MV-4-11 (cell line): ENCODE data around the gene IWS1.
"Not testable (repeated sequence)": the region's sequence is repeated elsewhere in the genome, so short reads cannot be mapped to it uniquely, and the experiment has no call there.

Experiments
- DNase-seq: peaks from one replicate; lab custom pipeline; 2025; lab: John Stamatoyannopoulos, UW

Gene IWS1

GRCh38 chr2:127526132-127527000 lies at the start of gene IWS1:
IWS1 (minus strand) TSS chr2:127526489; CDS start chr2:127526208, 281 bp downstream.
- peak; percentile 95 for DNase-seq

- no peak for DNase-seq
These were observed 49.7 kb upstream of the IWS1 start for GRCh38 chr2:127575941-127576432.

GRCh38 chr2:127575185-127575765 lies 49.0 kb upstream of the IWS1 start:
- peak; percentile 91 for DNase-seq

DNA sequence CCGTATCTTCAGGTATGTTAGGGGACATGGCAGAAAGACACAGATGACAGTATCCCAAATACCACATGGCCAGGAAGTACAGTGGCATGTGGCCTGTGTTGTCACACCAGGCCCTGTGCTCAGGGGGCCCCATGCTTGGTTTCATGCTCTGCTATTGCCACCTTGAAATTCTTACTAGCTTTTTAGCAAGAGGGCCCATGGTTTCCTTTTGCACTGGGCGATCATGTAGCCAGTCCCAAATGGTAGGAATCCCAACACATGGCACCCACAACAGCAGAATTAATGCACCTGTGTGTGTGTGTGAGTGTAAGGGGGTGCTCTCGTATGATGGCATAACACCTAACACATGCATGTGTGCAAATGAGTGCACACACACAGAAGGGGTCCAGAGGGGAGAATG lies 48.4 kb upstream of the IWS1 start:
- peak; percentile 17 for DNase-seq

DNA sequence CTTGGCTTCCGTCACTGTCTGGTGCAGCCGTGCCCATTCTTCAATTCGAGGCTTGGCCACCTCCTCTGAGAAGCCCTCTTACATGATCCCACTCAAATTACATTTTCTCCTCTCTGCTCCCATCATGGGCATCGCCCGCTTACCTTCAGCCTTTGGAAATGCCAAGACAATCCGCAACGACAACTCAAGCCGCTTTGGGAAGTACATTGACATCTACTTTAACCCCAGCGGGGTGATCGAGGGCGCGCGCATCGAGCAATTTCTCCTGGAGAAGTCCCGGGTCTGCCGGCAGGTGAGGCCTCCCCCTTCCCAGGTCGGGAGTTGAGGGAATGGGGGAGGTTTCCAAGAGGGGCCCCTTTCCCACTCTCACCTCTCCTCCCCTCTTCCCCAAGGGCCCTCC lies 47.5 kb upstream of the IWS1 start:
- DNase-seq, result no peak

- no peak for DNase-seq
These were observed 47.0 kb upstream of the IWS1 start for GRCh38 chr2:127573298-127573697.

- DNase-seq, result no peak
These were observed 46.6 kb upstream of the IWS1 start for GRCh38 chr2:127572841-127573240.

DNA sequence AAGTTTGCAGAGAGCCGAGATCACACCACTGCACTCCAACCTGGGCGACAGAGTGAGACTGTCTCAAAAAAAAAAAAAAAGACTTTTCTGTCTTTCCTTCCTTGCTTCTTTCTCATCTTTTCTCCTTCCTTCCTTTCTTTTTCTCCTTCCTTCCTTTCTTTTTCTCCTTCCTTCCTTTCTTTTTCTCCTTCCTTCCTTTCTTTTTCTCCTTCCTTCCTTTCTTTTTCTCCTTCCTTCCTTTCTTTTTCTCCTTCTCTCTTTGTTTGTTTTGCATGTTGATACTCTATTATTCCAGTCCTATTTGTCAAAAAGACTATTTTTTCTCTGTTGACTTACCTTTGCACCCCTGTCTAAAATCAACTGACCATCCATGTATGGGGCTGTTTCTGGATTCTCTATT lies 46.1 kb upstream of the IWS1 start:
- not testable (repeated sequence) for DNase-seq

- no peak for DNase-seq
These were observed 44.3 kb upstream of the IWS1 start for GRCh38 chr2:127570282-127571250.

- no peak for DNase-seq
These were observed 43.4 kb upstream of the IWS1 start for GRCh38 chr2:127569666-127570065.

GRCh38 chr2:127568128-127568527 lies 41.8 kb upstream of the IWS1 start:
- DNase-seq, result no peak

DNA sequence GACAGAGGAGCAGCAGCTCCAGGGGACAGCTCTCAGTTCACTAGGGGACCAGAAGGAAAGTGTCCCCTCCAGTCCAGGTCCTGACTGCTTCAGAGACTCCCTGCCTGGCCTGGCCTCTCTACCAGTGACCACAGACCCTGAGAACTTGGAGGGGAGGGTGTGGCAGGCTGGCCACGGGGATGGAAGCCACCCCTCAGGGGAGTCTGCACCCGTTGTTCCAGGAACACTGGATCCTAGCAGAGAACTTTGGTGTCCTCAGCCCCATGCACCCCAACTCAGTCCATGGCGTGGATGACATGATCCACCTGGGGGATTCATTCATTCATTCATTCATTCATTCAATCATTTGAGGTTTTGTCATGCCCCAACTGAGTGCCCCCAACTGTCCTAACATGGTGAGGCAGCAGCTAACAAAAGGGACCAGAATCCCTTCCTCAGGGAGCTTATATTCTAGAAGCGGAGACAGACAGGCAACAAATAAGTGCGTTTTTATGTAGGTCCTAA lies 41.1 kb upstream of the IWS1 start:
- no peak for DNase-seq

GRCh38 chr2:127566576-127566975 lies 40.3 kb upstream of the IWS1 start:
- DNase-seq, result no peak

DNA sequence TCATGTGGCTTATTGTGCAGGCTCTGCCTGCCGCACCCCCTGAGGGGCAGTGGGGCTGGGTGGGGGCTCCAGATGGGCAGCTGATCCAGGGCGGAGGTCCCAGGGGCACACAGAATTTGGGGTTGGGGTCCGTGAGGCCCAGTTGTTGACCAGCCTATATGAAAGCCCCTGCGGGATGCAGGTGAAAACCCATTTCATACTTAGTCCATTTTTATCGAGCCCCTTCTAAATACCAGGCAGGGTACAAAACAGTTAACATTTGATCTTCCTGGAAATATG lies 39.8 kb upstream of the IWS1 start:
- no peak for DNase-seq

DNA sequence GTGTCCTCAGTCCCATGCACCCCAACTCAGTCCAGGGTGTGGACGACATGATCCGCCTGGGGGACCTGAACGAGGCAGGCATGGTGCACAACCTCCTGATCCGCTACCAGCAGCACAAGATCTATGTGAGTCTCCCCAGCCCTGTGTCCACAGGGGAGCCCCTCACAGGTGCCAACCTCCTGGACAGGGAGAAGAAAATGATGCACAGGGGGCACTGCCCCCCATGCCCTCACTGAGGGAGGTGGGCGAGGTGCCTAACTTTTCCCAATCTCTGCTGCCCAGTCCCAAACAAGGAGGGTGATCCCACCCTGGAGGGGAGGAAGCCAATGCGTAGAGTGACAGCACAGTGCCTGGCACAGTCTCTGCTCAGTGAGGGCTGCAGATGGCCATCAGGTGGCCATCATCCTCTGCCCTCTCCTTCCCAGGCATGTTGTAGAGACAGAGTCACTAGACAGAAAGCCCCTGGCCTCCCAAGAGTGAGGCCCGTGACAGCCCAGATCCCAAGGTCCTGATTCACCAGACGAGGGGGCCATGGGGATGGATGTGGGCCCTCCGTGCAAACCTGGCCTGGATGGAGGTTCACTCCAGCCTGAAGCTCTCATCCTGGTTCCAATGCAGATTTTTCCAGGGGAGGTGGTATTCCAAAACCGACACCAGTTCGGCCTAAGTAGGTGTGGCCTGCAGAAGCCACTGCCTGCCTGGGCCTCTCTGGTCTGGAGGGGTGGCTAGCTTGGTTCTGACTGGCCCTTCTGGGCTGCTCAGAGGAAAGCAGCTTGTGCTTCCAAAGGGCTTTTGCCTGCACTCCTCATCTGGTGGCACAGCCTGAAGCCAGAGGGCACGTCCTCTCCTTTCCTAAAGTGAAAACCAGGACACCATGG lies 39.2 kb upstream of the IWS1 start:
- no peak for DNase-seq

DNA sequence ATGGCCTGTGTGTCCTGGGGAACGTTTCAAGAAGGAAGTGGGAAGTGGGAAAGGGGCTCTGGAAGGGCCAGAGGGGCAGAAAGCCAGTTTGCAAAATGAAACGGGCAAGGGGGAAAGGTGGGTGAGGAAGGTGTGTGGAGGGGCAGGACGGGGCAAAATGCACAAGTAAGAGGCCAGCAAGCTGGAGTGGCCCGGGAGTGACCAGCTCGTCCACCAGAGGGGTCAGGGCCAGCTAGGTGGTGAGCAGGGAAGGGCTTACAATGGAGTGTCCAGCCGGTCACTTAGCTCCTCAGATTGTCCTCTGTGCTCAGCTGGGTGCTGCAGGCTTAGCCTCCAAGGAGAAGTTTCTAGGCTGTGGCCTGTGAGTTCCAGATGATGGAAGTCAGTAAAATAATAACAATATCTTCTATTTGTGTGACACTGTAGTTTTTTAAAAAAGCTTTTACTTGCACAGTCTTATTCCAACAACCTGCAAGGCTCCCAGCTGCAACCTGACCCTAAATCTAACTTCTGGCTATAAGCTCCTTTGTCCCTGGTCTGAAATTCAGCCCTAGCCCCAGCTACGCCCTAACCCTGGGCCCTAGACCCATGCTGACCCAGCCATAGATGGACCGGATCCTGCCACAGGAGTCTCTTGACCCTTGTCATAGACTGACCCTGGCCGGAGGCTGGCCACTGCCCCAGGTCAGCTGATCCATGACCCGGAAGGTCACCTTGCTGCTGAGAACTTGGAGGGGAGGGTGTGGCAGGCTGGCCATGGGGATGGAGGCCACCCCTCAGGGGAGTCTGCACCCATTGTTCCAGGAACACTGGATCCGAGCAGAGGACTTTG lies 38.4 kb upstream of the IWS1 start:
- no peak for DNase-seq

DNA sequence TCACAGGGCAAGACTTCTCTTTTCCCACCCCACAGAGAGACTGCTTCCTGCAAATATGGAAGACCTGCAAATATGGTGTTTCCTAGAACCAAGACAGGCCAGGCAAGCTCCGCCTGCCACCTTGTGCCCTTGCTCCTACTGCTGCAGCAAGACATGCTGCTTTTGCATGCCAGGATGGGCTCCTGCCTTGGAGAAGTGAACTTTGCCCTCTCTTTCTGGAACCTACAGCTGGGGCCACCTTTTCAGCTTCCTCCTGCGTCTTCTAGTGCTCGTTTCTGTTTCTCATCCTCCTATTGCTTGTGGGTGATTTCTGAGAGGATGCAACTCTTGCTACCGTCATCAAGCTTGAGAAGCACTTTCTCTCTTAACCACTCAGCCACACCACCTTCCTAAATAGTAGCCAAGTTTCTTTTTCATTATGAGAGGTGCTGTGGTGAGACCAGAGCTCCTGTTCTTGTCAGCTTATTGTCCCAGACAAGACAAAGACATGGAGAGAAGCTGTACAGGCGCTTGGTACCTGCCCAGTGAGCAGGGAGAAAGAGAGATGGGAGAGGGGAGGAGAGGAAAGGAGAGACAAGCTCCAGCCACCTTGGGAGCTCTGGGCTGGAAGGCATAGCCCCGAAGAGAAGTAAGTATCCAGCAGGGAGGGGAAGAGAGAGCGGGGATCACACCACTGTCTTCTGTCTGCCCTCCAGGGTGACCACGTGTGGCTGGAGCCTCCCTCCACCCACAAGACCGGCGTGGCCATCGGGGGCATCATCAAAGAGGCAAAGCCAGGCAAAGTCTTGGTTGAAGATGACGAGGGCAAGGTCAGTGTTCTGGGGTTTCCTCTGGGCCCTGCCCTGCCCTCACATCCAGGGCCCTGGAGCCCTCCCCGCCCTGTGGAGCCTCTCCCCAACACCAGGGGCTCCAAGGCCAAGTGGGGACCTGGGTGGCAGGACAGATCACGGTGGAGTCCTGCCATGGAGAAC lies 37.5 kb upstream of the IWS1 start:
- DNase-seq, result peak; percentile 85

DNA sequence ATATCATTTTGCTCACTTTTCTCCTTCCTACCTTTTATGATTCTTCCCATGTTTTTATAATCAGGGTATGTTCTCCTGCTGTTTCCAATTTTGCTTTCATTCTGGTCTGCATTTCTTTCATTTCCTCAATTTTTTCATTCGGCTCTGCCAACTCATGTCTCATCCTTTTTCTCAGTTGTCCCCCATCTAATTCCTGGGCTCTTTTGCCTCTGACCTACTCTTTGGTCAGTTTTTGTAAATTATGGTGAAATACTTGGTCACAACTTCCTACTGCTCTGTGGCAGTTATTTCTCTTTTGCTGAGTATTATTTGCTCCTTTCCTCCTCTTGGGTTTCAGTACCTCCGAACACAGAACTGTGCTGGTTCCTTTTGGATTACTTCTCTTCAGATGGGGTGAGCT lies 36.6 kb upstream of the IWS1 start:
- peak; percentile 92 for DNase-seq

- no peak for DNase-seq
These were observed 35.1 kb upstream of the IWS1 start for GRCh38 chr2:127561371-127561770.
